Measurements from ENCODE around the gene CMYA5.
"Not testable (repeated sequence)": the region's sequence is repeated elsewhere in the genome, so short reads cannot be mapped to it uniquely, and the experiment has no call there.

CMYA5 gene

DNA sequence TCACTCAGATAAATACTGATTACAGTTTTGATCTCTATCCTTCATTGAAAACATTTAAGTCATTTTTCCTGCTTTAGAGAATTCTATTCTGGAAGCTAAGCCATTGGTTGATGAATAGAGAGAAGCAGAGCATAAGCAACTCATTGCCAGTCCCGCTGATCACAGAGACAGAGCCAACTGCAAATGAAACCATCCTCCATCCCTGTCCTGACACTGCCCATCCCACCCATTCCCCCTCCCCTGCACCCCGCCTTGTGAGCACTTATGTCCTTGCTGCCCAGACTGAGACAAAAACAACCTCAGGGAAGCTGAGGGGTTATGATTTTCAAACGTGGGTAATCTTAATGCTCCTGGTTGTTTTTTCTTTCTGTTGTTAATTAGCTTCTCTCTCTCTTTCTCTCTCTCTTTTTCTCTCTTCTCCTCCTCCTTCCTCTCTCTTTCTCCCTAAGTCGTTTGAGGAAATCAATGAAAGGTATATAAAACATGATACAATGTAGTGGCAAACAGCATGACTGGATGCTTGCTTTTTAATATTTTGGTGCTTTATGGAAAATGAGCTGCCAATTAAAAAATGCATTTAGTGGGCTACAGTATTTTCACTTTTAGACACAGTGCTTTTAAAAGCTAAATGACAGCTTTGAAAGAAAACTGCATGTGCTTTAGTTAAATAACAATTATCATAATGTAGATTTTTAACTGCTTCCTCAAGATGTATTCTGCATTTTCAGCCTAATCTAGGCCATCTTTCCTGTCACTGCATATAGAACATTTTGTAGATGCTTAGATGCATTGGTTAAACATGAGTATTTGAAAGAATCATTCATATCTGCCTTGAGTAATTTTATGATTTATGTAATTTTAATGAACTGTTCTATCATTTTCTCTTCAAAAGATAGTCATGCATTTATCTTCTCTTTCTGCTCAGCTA lies 57.3 kb downstream of the CMYA5 start:
- no peak for DNase-seq (ENCODE audit: low read depth)

DNA sequence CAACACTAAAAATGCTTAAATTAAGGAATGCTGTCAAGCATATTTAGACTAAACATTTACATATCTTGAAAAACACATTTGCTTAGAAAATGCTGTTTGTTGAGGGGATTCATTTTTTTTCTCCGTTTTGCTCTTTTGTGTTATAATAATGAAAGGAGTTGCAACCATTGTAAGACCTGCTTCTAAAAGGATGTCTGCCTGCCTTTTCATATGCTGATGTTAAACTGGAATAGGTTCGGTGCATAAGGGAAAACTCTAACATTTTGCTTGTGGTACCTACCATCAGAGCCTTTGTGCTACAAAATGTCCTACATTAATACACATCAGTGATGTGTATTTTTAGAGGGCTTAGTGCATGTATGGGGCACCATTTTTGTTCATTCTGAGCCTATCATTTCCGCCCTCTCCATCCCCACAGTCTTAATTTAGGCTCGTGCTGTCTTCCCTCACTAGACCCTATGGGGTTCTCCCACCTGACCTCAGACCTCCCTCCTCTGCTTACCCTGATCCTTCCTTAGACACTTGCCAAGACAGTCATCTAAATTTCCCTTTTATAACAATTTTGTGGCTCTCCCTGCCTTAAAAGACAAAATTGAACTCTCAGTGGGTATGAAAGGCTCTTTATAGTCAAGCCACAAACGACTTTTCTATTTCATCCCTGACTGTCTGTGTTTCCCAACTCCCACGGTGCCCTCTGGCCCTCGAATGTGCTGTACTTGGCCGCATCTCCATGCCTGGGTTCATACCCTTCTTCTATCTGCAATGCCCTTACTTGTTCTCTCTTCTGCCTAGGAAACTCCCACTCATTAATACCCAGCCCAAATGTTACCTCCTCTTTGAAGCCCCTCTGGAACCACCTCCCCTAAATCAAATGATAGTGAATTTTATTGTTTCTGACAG lies 61.2 kb downstream of the CMYA5 start:
- DNase-seq (ENCODE audit: low read depth) = no peak

DNA sequence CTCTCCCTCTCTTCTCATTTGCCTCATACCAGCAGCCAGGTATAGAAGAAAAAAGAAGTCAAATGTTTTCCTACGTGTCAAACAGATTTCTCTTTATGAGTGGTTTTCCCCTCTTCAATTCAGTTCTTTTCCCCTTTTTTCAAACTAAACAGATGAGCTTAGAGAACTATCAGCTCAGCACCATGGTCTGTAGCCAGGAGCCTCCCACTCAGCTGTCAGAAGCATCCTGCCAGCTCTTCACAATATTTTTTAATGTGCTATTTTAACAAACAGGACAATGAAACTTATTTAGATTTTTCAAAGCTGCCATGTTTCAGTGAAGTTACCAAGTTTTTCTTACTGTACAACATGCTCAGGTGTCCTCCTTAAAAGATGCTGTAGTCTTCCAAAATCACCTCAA lies 63.5 kb downstream of the CMYA5 start:
- DNase-seq (ENCODE audit: low read depth) = no peak

DNA sequence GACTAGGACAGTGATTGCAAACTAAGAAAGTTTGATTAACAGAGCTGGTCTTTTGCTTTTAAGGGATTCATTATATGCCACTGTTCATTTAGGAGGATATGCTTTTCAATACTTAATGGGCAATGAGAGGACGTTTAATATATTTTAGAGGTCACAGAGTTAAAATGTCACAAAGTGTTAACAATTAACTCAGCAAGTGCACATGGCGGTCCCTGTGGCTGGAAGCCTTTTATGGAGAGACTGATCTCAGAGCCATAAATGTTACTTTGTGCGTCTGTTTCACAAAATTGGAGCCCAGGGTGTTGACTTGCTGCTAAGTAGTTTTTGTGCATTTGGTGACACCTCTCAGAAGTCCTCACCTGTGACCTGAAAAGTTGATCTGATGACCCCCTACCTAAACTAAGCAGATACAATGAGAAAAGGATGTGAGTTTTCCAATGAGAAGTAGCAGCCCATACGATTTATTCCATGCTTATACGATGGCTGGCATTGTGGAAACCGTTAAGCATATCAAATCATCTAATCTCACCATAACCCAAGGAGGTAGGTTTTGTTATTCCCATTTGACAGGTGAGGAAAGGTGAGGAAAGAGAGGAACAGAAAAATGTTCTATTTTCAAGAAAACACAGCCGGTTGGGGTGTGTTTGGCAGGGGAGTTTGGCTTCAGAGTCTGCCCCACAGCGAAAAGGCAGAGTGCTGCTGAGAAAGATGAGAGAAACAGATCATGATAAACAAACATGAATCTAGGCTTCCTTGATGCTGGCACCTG lies 64.4 kb downstream of the CMYA5 start:
- no peak for DNase-seq (ENCODE audit: low read depth)

DNA sequence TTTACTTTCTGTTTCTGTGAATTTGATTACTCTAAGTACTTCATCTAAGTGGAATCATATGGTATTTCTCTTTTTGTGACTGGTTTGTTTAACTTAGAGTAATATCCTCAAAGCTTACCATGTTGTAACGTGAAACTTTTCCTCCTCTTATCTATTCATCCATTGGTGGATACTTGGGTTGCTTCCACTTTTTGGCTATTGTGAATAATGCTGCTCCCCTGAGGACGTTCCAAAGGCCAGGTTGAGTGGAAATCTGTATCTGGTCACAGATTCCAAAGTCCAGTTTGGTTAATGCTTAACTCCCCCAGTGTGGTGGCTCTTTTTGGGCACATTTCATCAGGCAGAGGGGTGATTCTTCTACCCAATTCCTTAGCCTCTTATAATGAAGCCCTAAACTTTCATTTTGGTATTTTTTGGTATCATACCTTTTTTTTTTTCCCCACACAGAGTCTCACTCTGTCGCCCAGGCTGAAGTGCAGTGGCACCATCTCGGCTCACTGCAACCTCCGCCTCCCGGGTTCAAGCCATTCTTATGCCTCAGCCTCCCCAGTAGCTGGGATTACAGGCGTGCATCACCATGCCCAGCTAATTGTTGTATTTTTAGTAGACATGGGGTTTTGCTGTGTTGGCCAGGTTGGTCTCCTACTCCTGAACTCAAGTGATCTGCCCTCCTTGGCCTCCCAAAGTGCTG lies 65.4 kb downstream of the CMYA5 start:
- DNase-seq (ENCODE audit: low read depth) = no peak

DNA sequence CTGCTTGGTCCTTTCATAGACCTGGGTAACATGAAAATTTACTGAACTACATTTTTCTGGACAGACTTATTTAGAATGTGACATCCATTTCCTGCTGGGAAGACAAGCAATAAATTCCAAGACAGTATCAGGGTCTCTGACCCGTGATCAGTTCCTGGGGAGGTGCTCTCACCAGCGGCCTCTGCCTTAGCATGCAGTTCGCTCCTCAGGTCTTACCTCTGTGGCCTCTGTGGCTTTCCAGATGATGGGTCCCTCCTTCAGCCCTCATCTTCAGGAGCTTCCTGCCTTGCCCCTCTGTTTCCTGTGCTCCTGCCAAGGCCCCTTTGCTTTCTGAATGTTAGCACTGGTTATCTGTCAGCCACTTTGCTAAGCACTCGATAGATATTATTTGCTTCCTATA lies 66.4 kb downstream of the CMYA5 start:
- no peak for DNase-seq (ENCODE audit: low read depth)

DNA sequence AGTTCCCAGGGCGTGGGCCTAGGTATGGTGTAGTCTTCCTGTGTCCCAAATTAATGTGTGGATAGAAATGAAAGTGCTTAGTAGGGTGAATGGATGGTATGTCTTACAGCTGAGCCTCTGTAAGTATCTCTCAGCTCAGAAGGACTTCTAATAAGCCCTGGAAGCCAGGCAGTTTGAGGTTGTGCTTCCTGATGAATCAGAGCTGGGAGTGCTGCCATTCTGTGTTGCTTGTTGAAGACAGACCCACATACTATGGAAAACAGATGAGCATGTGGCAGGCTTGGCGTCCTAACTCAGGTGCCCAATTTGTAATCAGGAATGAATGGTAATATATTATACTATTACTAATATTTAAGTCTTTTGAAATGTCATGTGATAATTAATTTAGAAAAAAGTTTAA lies 69.8 kb downstream of the CMYA5 start:
- peak; percentile 58 for DNase-seq (ENCODE audit: low read depth)

DNA sequence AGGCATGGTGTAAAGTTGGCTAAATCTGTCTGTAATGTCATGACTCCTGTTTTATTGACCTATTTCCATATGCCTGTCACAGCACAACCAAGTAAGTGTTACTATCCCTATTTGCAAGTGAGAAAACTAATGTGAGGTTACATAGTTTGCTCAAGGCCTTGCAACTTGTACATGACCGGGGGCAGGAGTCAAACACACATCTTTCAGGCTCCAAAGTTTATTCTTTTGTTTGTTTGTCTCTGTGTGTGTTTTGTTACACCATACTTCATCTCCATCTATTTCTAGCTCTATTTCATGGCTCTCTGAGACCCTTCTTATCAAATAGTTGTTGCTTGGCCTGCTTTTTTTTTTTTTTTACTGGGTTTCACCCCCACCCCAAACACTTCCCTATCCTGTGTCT lies 70.2 kb downstream of the CMYA5 start:
- DNase-seq (ENCODE audit: low read depth) = no peak

DNA sequence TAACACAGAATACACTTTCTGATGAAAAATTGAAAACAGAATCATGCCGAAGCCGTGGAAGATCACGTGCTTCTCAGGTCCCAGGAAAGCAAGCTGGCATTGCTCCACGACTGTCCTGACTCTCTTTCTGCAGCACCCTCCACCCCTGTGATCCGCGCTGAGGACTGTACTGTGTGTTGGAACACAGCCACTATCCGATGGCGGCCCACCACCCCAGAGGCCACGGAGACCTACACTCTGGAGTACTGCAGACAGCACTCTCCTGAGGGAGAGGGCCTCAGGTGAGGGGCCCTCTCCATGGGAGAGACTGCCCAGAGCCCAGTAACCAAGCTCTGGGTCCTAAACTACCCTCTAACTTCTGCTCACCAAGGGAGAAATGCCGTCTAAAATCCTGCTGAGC lies 73.3 kb downstream of the CMYA5 start:
- no peak for DNase-seq (ENCODE audit: low read depth)

DNA sequence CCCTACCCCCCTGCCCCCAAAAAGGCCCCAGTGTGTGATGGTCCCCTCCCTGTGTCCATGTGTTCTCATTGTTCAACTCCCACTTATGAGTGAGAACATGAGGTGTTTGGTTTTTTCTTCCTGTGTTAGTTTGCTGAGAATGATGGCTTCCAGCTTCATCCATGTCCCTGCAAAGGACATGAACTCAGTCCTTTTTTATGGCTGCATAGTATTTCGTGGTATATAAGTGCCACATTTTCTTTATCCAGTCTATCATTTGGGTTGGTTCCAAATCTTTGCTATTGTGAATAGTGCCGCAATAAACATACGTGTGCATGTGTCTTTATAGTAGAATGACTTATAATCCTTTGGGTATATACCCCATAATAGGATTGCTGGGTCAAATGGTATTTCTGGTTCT lies 74.5 kb downstream of the CMYA5 start:
- not testable (repeated sequence) for DNase-seq (ENCODE audit: low read depth)

DNA sequence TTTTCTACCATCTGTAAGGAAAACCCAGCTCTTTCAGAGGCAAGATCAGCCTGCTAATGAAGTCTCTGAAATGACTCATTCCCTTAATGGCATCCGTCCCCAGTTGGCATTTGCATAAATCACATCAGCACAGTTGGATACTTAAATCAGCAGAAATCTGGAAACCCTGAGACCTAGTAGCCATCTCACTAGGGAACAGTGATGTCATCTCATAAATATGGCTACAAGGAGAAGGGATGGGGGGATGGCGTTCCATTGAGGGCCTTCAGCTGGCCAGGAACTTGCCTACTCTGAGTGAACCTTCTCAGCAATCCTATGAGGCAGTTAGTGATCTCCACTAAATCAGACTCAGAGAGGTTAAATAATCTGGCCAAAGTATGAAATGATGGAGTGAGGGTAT lies 81.8 kb downstream of the CMYA5 start:
- DNase-seq (ENCODE audit: low read depth) = peak; percentile 53

DNA sequence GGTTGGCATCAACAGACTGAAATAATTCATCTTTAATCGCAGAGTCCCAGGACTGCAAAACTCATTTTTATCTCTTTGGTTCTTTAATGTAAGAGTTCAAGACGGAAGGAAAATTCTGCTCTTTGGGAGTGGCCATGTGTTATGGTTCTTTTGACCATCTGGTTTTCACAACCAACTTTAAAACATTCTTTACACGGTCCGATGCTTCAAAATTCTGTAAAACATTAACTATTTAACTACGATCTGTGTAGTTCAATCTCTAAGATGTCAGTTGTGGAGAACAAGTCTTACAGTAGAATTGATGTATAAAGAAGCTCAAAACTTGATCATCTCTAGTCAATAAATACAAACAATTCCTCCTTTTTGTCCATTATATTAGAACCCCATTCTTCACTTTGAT lies 83.0 kb downstream of the CMYA5 start:
- DNase-seq (ENCODE audit: low read depth) = no peak

DNA sequence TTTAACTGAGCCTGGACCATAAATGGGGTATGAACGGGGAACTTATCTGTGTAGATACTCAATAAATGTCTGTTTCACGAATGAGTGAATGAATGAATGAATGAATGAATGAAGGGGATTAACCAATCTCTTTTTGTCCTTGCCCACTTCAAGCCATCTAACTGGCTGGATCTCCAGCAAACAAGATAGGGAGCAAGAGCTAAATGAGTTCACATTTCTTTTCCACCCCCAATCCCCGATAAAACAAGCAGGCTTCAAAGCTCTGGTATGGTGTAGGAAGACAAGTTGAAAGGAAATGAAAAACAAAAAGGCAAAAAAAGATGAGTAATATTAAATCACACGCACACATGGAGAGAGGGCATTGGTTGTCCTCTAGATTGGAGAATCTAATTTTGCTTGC lies 84.0 kb downstream of the CMYA5 start:
- no peak for DNase-seq (ENCODE audit: low read depth)

DNA sequence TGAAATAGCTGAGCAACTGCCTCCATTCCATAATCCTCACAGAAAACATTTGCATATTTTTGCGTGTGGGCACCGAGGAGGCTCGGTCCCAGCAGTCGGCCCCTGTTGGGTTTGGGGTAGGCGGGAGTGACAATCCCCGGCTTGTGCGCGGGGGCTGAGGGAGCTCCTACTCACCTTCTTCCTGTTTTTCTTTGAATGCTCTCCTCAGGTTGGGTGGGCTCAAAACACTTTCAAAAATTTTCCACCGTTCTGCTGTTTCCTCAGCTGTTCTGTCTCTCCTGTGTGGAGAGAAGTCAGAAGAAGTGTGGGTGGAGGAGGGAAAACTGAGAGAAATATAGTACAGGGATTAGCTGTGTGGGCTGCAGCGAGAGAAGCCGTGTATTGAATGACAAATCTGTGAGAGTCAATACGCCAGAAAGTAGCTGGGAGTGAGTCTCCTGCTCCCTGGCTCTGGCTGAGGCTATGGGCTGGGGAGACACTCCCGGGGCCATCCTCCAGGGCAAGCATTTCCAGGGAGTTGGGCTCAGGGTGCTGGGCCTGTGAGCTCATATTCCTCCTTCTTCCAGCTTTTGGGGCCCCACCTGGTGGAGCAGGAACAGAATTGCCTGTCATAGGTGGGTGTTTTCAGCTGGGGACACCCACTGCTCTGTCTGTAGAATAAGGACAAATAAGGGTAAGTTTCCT lies 84.7 kb downstream of the CMYA5 start:
- DNase-seq (ENCODE audit: low read depth) = peak; percentile 61

DNA sequence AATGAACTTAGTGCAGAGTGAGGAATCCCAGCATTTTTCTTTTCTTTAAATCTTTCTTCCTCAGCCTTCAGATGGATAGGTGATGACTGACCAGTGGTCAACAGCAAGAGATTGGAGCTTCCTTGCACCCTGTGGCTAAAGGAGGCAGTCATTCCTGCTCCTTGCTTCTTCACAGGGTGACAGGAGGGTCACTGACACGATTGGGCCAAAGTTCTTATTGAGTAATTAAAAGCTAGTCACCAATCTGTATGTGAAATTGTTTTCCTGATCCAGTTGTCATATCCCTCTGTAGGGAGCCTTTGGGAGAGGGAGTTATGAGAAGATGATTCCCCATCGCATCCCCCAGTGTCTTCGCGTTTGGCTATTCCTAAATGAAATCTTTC lies 85.2 kb downstream of the CMYA5 start:
- DNase-seq (ENCODE audit: low read depth) = no peak

DNA sequence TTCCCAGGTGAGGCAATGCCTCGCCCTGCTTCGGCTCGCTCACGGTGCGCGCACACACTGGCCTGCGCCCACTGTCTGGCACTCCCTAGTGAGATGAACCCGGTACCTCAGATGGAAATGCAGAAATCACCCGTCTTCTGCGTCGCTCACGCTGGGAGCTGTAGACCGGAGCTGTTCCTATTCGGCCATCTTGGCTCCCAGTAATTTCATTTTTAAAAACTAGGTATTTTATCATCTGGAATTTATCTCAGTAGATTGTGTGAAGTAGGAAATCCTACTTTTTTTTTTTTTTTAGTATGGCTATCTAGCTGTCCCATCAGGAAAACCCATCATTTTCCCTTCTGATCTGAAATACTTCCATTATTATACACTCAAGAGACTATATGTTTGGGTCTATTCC lies 95.1 kb downstream of the CMYA5 start:
- DNase-seq (ENCODE audit: low read depth) = not testable (repeated sequence)

DNA sequence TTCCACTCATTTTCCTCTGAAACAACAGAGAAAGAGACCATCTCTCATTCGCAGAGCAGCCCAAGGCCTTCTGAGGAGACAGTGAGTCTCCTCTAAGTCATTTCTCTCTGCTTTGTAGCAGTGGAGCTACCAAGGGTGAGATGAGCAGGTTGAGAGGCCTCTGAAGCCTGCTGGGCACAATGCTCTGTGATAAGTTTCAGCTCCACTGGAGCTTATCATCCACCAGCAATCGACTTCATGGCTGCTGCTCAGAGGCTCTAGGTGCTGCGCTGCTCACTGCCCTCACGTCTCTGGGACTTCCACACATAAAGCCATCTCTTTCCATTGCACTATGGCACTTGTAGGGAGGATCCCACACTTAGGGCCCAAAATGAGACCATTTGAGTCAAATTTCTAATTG lies 96.3 kb downstream of the CMYA5 start:
- DNase-seq (ENCODE audit: low read depth) = no peak

DNA sequence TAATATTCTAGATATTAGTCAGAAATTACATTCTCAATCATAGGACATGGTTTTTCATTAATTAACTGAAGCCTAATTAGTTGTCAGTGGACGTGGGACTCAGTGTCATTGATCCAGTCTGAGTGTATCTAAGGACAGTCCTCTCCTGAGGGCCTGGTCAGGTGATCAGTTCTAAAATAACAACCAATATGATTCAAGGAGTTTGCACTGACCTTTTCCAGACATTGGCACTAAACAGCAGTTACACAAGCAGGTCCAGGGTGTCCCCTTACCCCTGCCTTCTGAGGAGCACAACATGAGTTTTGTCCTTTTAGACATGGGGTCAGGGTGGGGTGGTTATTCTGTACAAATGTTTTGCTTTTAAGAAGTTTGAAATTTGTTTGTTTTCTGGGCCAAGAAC lies 97.8 kb downstream of the CMYA5 start:
- DNase-seq (ENCODE audit: low read depth) = no peak

DNA sequence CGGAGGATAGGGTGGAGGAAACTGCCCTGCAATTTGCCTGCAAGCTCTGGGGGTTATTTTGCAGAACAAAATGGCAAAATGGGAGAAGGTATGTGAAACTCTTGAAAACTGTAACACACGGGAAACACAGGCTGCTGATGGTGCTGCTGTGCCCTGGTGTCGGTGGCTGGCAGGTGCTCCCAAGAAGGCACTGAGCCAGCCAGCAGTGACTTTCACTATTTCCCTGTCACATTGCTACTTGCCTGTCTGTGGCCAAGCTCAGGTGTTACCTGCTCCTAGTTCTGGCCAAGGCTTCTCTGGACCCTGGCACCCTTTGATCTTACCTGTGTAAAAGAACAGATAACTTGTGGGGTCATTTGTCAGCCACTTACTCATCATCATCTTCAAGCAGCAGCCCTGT lies 102.2 kb downstream of the CMYA5 start:
- no peak for DNase-seq (ENCODE audit: low read depth)

DNA sequence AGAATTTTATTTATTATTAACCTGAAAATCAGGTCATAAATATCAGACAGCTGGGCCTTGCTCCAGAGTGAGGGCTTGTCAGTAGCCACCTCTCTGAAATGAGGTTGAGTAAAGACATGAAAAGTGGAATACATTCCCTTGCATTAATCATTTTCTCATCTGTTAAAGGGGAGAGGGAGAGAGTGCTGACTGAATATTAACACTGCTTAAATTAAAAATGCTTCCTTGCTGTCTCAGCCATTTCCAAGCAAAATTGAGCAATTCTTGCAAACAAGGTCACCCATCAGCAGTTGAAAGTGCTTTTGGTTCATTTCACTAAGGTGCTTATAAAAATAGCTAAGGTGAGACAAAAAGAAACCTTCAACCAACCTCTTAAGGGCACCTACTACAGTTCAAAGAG lies 102.8 kb downstream of the CMYA5 start:
- no peak for DNase-seq (ENCODE audit: low read depth)

DNA sequence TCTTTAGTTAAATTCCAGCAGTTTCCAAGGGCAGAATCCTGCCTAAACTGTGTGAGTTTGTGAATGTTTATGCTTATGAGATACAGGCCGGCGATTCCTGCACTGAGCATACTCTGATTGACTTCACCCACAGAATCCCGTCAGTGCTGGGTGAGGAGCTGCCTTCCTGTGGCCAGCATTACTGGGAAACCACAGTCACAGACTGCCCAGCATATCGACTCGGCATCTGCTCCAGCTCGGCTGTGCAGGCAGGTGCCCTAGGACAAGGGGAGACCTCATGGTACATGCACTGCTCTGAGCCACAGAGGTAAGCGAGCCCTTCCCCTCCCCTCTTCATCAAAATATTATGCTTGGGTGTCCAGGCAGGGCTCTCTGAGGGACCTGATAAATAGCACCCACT lies 103.7 kb downstream of the CMYA5 start:
- DNase-seq (ENCODE audit: low read depth) = no peak
